ENCODE results near the gene SFI1.

The SFI1 gene

GRCh38 chr22:31616315-31616980 lies 120.1 kb downstream of the SFI1 start:
- no peak overlapping the region for H3K27ac ChIP-seq
- TF ChIP-seq CTCF (conservative IDR thresholded peaks at IDR 0.05): no peak
- TF ChIP-seq ZFX (IDR thresholded peaks at IDR 0.05): no peak

GRCh38 chr22:31618057-31618456 lies 121.7 kb downstream of the SFI1 start:
- no peak overlapping the region for H3K27ac ChIP-seq
- no peak for TF ChIP-seq ZFX (IDR thresholded peaks at IDR 0.05)
- no peak for TF ChIP-seq CTCF (conservative IDR thresholded peaks at IDR 0.05)

- TF ChIP-seq CTCF (conservative IDR thresholded peaks at IDR 0.05) (no peak), ZFX (IDR thresholded peaks at IDR 0.05) (no peak)
- H3K27ac ChIP-seq: no peak overlapping the region
Measured at GRCh38 chr22:31618471-31619176, 122.3 kb downstream of the SFI1 start.

GRCh38 chr22:31619611-31620300 lies 123.4 kb downstream of the SFI1 start:
- no peak overlapping the region for H3K27ac ChIP-seq
- TF ChIP-seq CTCF (conservative IDR thresholded peaks at IDR 0.05) (no peak), ZFX (IDR thresholded peaks at IDR 0.05) (no peak)

- TF ChIP-seq CTCF (conservative IDR thresholded peaks at IDR 0.05) (no peak), ZFX (IDR thresholded peaks at IDR 0.05) (no peak)
- H3K27ac ChIP-seq: no peak overlapping the region
Measured at GRCh38 chr22:31620756-31621480, 124.6 kb downstream of the SFI1 start.

GRCh38 chr22:31621507-31622124 lies 125.3 kb downstream of the SFI1 start:
- H3K27ac ChIP-seq: no peak overlapping the region
- TF ChIP-seq ZFX (IDR thresholded peaks at IDR 0.05) (no peak), CTCF (conservative IDR thresholded peaks at IDR 0.05) (no peak)

Data from C4-2B (cell line).